ENCODE results near the gene CLMN.

CLMN gene

DNA sequence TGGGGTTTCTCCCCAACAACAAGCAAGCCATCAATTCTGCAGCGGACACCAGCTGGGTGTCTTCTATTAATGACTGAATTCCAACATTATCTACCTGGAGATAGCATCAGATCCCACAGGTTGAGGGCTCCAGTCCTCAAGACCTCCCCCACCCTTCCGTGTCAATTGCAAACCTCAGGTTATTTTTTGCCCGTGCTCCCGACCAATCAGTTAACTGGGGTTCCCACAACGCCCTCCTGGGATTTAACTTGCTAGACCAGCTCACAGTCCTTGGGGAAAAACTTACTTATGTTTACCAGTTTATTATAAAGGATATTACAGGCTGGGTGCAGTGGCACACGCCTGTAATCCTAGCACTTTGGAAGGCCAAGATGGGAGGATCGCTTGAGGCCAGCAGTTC is 172.1 kb downstream of the CLMN start:
- no peak overlapping the region for H3K4me3 ChIP-seq (ENCODE audit: low read depth, low read length)
- no peak for TF ChIP-seq CTCF (IDR thresholded peaks at IDR 0.05; ENCODE audit: borderline replicate concordance, insufficient read depth, low read depth, low read length)

GRCh38 chr14:95146079-95146771 is 173.5 kb downstream of the CLMN start:
- no peak overlapping the region for H3K4me3 ChIP-seq (ENCODE audit: low read depth, low read length)
- no peak for TF ChIP-seq CTCF (IDR thresholded peaks at IDR 0.05; ENCODE audit: borderline replicate concordance, insufficient read depth, low read depth, low read length)

DNA sequence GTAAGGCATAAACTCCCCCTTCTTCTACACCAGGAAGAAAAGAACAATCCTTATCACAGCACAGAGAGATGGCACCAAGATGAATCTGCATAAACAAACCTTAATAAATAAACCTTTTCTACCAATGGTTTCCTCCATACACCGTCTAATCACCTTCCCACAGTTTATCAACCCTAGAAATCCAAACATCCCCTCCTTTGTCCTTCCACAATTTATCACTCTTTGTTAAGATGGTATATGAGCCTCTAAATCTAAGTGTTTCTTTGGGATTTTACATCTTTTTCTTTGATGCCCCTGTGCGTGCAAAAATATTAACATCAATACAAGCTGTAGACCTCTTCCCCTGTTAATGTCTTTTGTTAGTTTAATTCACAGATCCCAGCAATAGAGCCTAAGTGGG is 174.9 kb downstream of the CLMN start:
- no peak for TF ChIP-seq CTCF (IDR thresholded peaks at IDR 0.05; ENCODE audit: borderline replicate concordance, insufficient read depth, low read depth, low read length)
- no peak overlapping the region for H3K4me3 ChIP-seq (ENCODE audit: low read depth, low read length)

- no peak overlapping the region for H3K4me3 ChIP-seq (ENCODE audit: low read depth, low read length)
Observed at GRCh38 chr14:95143808-95144620, 175.7 kb downstream of the CLMN start.

DNA sequence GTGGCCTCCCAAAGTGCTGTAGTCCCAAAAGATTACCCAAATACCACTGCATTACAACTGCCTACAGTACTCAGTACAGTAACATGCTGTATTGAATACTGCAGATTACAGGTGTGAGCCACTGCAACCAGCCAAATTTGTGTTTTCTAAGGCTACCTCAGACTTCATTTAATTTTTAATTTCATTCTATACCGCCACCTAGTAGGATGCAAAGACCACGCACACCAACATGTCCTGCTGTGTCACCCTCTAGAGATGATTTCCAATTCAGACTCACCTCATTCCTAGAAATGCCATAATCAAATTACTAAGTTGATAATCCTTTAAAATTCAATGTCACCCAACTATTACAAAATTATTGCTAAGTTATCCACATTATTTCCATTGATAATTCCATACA is 177.5 kb downstream of the CLMN start:
- H3K4me3 ChIP-seq (ENCODE audit: low read depth, low read length) = no peak overlapping the region
- no peak for TF ChIP-seq CTCF (IDR thresholded peaks at IDR 0.05; ENCODE audit: borderline replicate concordance, insufficient read depth, low read depth, low read length)

More at GRCh38 chr14:95143808-95144620, 175.7 kb downstream of the CLMN start:
- TF ChIP-seq CTCF (IDR thresholded peaks at IDR 0.05; ENCODE audit: borderline replicate concordance, insufficient read depth, low read depth, low read length) = no peak

DNA sequence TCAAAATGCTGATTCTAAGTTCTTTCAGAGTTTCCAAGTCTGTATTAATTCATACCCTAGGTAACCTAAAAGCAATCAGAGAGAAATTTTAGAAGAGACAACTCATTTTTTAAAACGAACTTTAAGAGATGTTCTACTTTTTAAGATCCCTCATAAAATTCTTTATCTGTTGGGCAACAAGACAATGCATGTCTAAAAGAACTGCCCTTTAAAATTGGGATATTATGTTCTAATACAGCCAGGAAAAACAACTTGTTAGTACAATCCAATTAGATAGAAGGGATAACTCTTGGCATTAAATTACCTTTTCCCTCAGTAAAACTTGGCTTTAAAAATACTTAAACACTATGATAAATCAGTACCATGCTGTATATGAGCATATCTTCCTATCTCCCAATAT is 178.0 kb downstream of the CLMN start:
- H3K4me3 ChIP-seq (ENCODE audit: low read depth, low read length) = no peak overlapping the region
- no peak for TF ChIP-seq CTCF (IDR thresholded peaks at IDR 0.05; ENCODE audit: borderline replicate concordance, insufficient read depth, low read depth, low read length)

Measured in GM12875 (cell line).